ENCODE data around the gene ACSS3.

The ACSS3 gene

DNA sequence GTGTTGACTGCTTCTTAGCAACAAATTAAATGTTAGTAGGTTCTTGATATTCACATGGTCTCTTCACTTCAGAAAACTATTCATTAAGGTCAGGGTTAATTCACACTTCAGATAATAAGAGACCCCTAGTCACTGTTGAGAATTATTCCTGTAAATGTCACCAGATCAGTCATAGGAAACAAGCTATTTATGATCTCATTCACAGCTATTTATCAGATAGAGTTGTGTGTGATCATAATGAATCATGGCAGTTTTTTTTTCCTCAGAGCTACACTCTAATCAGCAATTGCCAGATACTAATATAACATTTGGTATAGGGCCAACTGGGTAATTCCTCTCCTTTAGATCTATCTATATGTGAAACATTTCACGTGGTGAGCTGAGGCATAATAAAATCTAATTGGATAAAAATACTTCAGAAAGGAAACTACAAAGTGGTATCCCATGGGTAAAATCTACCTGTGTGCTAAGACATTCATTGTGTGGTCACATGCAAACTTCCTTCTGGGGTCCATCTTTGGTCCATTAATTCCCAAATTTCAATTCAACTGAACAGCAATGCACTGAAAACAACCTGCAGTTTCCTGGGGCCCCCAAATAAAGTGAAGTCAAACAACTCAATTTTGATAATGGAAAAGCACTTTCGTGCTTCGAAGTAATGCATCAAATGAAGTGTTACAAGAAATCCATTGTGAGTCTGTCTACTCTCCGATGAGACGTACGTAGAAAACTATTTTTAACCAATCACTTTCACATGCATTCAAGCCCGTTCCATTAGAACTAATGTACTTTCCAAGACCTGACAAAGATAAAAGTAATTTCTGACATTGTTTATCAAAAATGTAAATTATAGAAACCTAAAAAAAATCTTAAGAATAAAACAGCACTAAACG lies 197.0 kb downstream of the ACSS3 start:
- Histone ChIP-seq H3K9me3 (ENCODE audit: low read length) (no peaks in the 10 kb centered on the region), H3K4me2 (ENCODE audit: low read length) (no peak overlapping the region), H3F3A (ENCODE audit: insufficient read depth, low read length) (no peaks in the 10 kb centered on the region), H3K4me1 (ENCODE audit: insufficient read depth, low read length, severe bottlenecking) (no peaks in the 10 kb centered on the region), H3K27ac (ENCODE audit: low read depth, low read length, poor library complexity, severe bottlenecking) (no peak overlapping the region), H4K20me1 (ENCODE audit: insufficient read depth, low read length) (no peaks in the 10 kb centered on the region), H3K27me3 (ENCODE audit: insufficient read depth, low read length) (no peaks in the 10 kb centered on the region), H3K9me2 (ENCODE audit: low read depth, low read length) (no peaks in the 10 kb centered on the region), H2AFZ (ENCODE audit: low read length) (no peak overlapping the region), H3K36me3 (ENCODE audit: insufficient read depth, low read length) (no peaks in the 10 kb centered on the region), H3K79me2 (ENCODE audit: insufficient read depth, low read length) (no peaks in the 10 kb centered on the region), H3K4me3 (ENCODE audit: low read depth, low read length, poor library complexity, severe bottlenecking) (no peak overlapping the region), H3K9ac (ENCODE audit: low read length) (no peak overlapping the region)
- TF ChIP-seq, protein P1, sequence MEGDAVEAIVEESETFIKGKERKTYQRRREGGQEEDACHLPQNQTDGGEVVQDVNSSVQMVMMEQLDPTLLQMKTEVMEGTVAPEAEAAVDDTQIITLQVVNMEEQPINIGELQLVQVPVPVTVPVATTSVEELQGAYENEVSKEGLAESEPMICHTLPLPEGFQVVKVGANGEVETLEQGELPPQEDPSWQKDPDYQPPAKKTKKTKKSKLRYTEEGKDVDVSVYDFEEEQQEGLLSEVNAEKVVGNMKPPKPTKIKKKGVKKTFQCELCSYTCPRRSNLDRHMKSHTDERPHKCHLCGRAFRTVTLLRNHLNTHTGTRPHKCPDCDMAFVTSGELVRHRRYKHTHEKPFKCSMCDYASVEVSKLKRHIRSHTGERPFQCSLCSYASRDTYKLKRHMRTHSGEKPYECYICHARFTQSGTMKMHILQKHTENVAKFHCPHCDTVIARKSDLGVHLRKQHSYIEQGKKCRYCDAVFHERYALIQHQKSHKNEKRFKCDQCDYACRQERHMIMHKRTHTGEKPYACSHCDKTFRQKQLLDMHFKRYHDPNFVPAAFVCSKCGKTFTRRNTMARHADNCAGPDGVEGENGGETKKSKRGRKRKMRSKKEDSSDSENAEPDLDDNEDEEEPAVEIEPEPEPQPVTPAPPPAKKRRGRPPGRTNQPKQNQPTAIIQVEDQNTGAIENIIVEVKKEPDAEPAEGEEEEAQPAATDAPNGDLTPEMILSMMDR (IDR thresholded peaks at IDR 0.05; ENCODE audit: low read length), result no peak
- TF ChIP-seq EZH2 (IDR thresholded peaks at IDR 0.05; ENCODE audit: borderline replicate concordance, low read length), result no peak

DNA sequence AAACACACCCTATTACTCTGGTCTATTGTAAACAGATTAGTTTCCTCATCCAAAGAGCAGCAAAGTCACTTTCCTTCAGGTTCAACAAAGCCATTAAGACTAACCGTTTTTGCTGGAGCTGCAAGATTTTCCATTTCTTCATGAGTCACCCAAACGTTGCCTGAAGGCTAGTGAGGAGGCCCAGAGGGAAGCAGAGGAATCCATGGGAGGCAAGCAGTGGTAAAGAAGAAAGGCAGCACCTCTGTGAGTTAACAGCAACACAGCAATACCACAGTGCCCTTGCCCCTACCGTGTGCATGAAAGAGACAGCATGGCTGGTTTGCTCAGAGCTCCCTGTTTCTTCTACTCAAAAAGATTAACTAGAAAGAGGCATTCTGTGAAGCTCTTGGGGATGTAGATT lies 206.3 kb downstream of the ACSS3 start:
- Histone ChIP-seq H2AFZ (ENCODE audit: low read length) (no peak overlapping the region), H3K9me2 (ENCODE audit: low read depth, low read length) (no peaks in the 10 kb centered on the region), H3K4me3 (ENCODE audit: low read depth, low read length, poor library complexity, severe bottlenecking) (no peak overlapping the region), H3K4me2 (ENCODE audit: low read length) (no peak overlapping the region), H3K79me2 (ENCODE audit: insufficient read depth, low read length) (no peaks in the 10 kb centered on the region), H3K9ac (ENCODE audit: low read length) (no peak overlapping the region), H3F3A (ENCODE audit: insufficient read depth, low read length) (no peaks in the 10 kb centered on the region), H3K27me3 (ENCODE audit: insufficient read depth, low read length) (no peaks in the 10 kb centered on the region), H4K20me1 (ENCODE audit: insufficient read depth, low read length) (no peaks in the 10 kb centered on the region), H3K9me3 (ENCODE audit: low read length) (no peaks in the 10 kb centered on the region), H3K36me3 (ENCODE audit: insufficient read depth, low read length) (no peaks in the 10 kb centered on the region), H3K27ac (ENCODE audit: low read depth, low read length, poor library complexity, severe bottlenecking) (no peak overlapping the region), H3K4me1 (ENCODE audit: insufficient read depth, low read length, severe bottlenecking) (no peaks in the 10 kb centered on the region)
- TF ChIP-seq, protein P1 (IDR thresholded peaks at IDR 0.05; ENCODE audit: low read length), result no peak
- TF ChIP-seq EZH2 (IDR thresholded peaks at IDR 0.05; ENCODE audit: borderline replicate concordance, low read length), result no peak

DNA sequence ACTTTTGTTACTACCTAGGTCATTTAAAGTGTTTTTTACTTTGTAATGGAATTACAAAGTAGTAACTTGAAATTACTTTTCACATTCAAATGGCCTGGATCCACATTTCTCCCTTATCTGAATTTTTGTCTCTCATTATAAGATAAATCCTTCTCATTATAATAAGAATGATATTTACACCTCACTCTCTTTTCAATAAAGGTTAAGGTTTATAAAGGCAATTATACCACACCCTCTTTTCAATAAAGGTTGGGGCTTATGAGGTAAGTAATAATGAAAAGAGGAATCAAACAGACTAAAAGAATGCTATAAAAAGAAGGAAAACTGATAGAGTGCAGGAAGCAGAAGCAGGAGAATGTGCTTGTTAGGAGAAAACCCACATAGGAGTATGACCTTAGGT lies 210.8 kb downstream of the ACSS3 start:
- Histone ChIP-seq H3K9me2 (ENCODE audit: low read depth, low read length) (no peaks in the 10 kb centered on the region), H3K27me3 (ENCODE audit: insufficient read depth, low read length) (no peaks in the 10 kb centered on the region), H2AFZ (ENCODE audit: low read length) (no peak overlapping the region), H3K36me3 (ENCODE audit: insufficient read depth, low read length) (no peaks in the 10 kb centered on the region), H4K20me1 (ENCODE audit: insufficient read depth, low read length) (no peaks in the 10 kb centered on the region), H3F3A (ENCODE audit: insufficient read depth, low read length) (no peaks in the 10 kb centered on the region), H3K4me2 (ENCODE audit: low read length) (no peak overlapping the region), H3K4me3 (ENCODE audit: low read depth, low read length, poor library complexity, severe bottlenecking) (no peak overlapping the region), H3K4me1 (ENCODE audit: insufficient read depth, low read length, severe bottlenecking) (no peaks in the 10 kb centered on the region), H3K27ac (ENCODE audit: low read depth, low read length, poor library complexity, severe bottlenecking) (no peak overlapping the region), H3K9ac (ENCODE audit: low read length) (no peak overlapping the region), H3K79me2 (ENCODE audit: insufficient read depth, low read length) (no peaks in the 10 kb centered on the region), H3K9me3 (ENCODE audit: low read length) (no peaks in the 10 kb centered on the region)
- no peak for TF ChIP-seq EZH2 (IDR thresholded peaks at IDR 0.05; ENCODE audit: borderline replicate concordance, low read length)
- TF ChIP-seq, protein P1 (IDR thresholded peaks at IDR 0.05; ENCODE audit: low read length), result no peak
